ENCODE data around the gene C2orf81.
A peak's percentile ranks its signal among the peaks of the same experiment; 100 is the strongest.
"Not testable (repeated sequence)": the region's sequence is repeated elsewhere in the genome, so short reads cannot be mapped to it uniquely, and the experiment has no call there.

C2orf81 gene

DNA sequence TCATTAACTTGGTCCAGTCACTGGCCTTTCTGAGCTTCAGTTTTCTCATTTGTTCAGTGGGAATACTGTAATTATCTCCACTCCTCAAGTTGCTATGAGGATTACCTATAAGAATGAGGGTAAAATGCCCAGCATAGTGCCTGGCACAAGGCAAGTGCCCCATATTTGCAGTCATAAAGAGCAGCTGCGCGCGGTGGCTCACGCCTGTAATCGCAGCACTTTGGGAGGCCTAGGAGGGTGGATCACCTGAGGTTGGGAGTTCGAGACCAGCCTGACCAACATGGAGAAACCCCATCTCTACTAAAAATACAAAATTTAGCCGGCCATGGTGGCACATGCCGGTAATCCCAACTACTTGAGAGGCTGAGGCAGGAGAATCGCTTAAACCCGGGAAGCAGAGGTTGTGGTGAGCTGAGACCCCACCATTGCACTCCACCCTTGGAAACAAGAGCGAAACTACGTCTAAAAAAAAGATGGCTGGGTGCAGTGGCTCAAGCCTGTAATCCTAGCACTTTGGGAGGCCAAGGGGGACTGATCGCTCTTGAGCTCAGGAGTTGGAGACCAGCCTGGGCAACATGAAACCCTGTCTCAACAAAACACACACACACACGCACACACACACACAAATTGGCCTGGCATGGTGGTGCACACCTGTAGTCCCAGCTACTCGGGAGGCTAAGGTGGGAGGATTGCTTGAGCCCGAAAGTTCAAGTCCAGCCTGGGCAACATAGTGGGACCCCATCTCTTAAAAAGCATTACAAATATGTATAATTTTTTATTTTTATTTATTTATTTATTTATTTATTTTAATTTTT is 21.3 kb upstream of the C2orf81 start:
- not testable (repeated sequence) for DNase-seq

GRCh38 chr2:74441690-74442482 is 20.5 kb upstream of the C2orf81 start, which contains the start of gene RTKN:
RTKN (minus strand) TSS chr2:74441937; CDS start chr2:74441816, 121 bp downstream.
- DNase-seq = no peak

- DNase-seq = no peak
Measured at GRCh38 chr2:74441170-74441689, 19.8 kb upstream of the C2orf81 start.

DNA sequence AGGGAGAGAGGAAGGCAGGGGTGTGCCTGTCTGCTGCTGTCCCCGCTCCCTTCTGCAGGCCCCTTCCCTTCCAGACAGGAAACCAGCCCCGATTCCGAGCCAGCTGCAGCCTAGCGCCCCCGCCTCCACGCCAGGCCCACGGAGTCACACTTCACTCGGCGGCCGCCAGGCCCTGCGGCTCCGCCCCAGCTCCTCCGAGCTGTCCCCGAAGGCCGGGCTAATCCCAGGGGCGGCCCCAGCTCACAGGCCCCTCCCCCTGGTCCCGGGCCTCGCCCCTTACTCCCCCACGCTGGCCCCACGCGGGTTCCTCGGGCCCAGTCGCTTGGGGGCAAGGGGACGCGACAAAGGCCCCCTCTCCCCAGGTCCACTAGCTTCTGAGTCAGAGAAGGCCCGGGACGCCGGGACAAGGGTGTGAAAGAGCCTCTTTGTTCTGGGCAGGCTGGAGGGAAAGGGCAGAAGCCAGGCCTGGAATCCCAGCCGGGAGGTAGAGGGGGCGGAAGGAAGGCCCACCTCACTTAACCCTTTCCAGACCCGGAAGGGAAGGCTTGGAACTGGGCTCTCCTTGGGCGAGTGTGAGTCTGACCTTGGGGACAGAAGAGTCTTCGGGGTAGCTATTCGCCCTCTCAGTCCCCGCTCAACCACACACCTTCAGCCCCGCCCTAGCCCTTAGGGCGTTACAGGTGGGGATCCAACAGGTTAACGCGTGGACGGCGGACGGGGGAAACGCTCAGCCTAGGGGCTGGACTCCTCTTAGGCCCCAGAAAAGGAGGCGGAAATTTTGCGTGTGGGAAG is 19.2 kb upstream of the C2orf81 start:
- peak; percentile 62 for DNase-seq

DNA sequence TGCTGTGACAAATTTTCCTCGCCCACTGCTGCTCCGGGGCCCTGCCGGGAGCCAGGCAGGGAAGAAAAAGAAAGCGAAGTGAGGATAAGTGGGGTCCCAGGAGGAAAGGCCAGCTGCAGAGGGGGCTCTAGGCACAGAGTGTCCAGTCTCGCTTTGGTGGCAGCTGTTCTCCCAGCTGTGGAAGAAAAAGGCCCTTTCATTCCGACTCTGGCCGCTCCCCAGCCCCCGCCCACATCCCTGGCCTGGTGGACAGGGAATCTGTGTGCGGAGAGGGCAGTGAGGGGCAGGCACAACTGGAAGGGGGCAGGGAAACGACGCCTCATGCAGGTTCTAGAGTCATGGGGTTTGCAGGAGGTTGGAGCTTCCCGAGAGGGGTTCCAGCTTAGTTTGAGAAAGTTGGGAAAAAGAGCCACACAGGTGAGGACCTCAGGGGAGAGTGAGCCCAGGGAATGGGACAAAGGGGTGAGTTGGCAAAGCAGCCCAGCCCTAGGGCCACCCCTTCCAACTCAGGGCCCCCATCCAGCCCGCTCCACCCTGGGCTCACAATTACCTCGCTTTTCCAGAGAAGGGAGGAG is 18.5 kb upstream of the C2orf81 start:
- DNase-seq = no peak

DNA sequence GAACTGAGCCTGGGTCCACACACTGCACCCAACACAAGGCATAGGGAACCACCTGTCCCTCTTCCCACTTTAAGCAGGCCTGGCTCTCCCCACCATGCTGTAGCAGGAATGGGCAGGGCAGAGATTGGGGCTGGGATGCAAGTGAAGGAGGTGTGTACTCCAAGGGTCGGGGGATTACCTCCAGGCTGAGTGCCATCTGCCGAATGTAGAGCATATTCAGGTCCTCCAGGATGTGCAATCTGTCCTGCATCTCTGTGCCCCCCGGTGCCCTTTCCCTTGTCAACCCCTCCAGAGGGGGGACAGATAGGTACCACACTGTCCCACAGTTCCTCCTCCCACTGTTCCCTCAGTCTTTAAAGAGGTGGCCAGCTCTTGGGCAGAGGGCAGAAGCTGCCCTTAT is 18.0 kb upstream of the C2orf81 start:
- no peak for DNase-seq

DNA sequence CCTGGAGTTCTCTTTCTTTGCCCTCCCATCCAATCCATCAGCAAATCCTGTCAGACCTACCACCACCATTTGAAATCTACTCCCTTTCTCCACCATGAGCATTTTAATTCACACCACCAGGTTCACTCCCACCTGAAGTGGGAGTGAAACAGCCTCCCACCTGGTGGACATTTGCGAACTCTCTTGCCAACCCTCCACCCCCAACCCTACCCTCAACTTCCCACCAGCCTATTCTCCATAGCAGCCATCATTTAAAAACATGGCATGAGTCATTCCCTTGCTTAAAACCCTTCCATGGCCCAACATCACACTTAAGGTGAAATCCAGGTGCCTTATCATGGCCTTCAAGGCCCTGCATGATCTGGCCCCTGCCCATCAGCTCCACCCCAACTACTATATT is 16.8 kb upstream of the C2orf81 start:
- DNase-seq = no peak

- DNase-seq = no peak
Measured at GRCh38 chr2:74436848-74437695, 15.7 kb upstream of the C2orf81 start.

DNA sequence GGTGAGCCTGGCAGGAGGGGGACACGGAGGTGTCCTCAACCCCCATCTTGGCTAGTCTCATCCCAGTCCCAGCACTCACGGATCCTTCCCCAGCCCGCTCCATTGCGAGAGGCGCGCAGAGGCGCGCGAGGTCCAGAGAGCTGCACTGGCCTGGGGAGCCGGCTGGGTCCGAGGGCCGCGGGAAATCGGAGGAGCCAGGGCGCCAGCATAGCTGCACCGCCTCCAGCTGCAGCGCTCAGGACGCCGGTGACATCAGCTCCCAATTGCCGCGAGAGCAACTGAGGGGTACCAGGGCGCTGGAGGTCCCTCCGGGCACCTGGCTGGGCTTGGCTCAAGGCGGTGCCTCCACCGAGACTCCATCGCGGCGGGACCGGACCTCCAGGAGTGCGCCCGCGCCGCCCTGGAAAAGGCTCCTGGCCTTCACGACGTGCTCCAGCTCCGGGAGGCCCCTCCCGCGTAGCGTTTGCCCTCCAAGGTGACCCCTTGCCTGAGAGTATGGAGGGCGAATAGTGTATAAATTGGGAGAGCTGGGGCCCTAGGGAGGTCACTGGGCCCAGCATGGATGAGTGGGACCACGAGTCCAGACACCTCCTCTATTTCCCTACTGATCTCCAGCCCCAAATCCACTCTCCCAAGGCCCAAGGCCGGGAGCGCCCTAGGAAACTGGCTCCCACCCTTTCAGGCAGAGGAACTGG is 14.8 kb upstream of the C2orf81 start:
- no peak for DNase-seq

DNA sequence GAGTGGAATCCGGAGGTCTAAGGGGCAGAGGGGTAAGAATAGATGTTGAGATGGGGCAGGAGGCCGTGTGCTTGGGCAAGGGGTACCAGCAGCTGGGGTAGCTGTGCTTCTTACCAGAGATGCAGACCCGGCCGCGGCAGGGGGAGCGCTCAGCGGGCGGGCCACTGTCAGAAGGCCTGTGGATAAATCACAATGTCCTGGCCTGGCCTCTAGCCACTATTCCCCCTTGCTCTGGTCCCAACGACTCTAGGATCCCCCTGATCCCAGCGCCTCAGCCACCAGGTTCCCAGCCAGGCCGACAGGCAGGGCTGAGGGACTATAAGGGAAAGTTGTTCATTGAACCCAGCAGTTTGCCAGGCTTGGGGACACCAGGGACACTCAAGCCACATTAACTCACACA is 9.1 kb upstream of the C2orf81 start:
- DNase-seq = no peak

GRCh38 chr2:74429487-74430451 is 8.3 kb upstream of the C2orf81 start:
- DNase-seq = no peak

DNA sequence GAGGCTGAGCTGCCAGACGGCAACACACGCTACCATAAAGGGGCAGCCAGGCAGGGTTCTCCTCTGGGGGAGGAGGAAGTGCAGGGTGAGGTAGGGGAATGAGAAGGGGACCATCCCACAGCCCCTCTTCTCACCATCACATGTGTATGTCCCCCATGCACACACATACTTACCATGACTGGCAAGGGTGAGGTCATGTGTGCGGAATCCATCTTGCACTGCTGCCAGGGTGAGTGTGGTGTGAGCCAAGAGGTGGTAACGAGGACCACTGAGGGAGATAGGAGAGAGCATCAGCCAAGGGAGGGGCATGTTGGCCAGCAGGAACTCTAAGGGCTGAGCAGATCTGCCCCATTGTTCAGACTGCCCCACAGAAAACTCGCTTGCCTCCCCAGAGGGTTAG is 7.3 kb upstream of the C2orf81 start:
- DNase-seq = no peak

GRCh38 chr2:74427551-74427950 is 6.1 kb upstream of the C2orf81 start:
- no peak for DNase-seq

DNA sequence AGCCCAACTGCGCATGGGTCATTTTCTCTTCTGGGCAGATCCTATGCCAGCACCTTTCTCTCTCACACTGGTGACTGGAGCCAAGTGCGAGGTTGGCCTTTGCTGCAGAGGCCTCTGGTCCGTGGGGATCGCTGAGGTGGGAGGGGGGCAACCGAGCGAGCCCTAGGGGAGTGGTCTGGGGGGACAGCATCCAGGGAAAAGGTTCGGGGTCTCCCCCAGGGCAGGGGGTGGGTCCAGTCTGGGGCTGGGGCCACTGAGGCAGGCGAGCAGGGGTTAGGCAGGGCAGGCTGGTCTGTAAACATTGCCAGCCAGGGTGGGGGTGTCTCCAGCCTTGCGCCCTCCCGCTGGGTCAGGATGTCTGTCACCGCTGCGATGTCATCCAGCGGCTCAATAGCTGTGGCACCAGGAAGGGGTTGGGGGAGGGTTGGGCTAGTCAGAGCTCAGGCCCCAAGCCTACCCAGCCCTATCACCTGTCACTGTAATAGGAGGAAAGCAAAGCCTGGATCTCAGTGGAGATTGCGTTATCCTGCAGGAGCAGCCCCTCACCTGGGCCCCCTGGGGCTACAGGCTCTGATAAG is 4.9 kb upstream of the C2orf81 start:
- no peak for DNase-seq

- no peak for DNase-seq
Measured at GRCh38 chr2:74425523-74425922, 4.1 kb upstream of the C2orf81 start.

GRCh38 chr2:74424995-74425406 is 3.6 kb upstream of the C2orf81 start:
- no peak for DNase-seq

DNA sequence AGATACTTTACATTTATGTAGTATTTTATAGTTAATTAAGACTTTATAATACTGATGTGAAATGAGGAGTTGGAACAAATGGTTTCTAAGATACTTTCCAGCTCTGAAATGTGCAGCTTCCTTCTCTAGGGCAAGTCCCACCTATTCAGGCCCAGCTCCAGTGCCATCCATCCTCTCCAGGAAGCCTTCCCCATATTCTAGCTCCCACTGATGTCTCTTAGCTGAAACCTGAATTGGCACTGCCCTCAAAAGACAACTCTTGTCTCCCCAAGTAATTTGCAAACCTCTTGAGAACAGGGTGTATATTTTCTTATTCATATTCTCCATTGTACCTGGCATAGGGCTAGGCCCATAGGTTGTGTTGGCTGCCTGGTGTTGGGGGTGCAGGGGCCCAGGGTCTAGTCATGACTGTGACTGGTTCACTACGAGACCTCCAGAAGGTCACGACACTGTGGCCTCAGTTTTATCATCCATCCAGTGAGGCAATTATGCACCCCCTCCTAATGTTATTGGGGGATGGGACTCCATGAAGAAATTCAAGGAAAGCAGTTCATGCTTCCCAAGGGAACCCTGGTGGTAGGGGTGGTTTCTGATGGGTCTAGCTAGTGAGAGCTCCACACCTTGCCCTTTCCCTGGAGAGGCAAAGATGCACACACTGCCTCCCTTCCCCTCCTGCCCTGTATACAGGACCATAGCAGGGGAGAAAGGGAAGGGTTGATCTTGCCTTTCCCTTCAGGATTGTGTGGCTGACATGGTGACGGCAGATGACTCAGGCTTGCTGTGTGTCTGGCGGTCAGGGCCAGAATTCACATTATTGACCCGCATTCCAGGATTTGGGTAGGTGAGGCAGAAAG is 2.9 kb upstream of the C2orf81 start:
- no peak for DNase-seq

Measured in GF-D8 (cell line).